GM19455 (cell line): Measurements from ENCODE around the gene SUCLG1.
"Not testable (repeated sequence)": the region's sequence is repeated elsewhere in the genome, so short reads cannot be mapped to it uniquely, and the experiment has no call there.

ENCODE experiments used
- ATAC-seq: cut with Tn5 transposase; IDR thresholded peaks from one replicate; pipeline ENCODE4 v1.9.1; 2021; ENCODE audit not compliant: unreplicated experiment

Gene SUCLG1

GRCh38 chr2:84424152-84424551 is 34.9 kb downstream of the SUCLG1 start:
- no peak for ATAC-seq

- ATAC-seq = no peak
Observed at GRCh38 chr2:84421791-84422190, 37.3 kb downstream of the SUCLG1 start.

- ATAC-seq = no peak
Observed at GRCh38 chr2:84421197-84421596, 37.9 kb downstream of the SUCLG1 start.

- no peak for ATAC-seq
Observed at GRCh38 chr2:84417453-84418145, 41.5 kb downstream of the SUCLG1 start.

- ATAC-seq = no peak
Observed at GRCh38 chr2:84409531-84409930, 49.5 kb downstream of the SUCLG1 start.

- ATAC-seq = not testable (repeated sequence)
Observed at GRCh38 chr2:84402111-84402510, 57.0 kb downstream of the SUCLG1 start.

GRCh38 chr2:84399839-84400238 is 59.2 kb downstream of the SUCLG1 start:
- not testable (repeated sequence) for ATAC-seq

GRCh38 chr2:84395820-84396219 is 63.3 kb downstream of the SUCLG1 start:
- no peak for ATAC-seq

GRCh38 chr2:84394628-84395027 is 64.5 kb downstream of the SUCLG1 start:
- no peak for ATAC-seq

- no peak for ATAC-seq
Observed at GRCh38 chr2:84393829-84394228, 65.3 kb downstream of the SUCLG1 start.

- ATAC-seq = no peak
Observed at GRCh38 chr2:84389794-84390193, 69.3 kb downstream of the SUCLG1 start.

GRCh38 chr2:84388921-84389490 is 70.1 kb downstream of the SUCLG1 start:
- no peak for ATAC-seq

- no peak for ATAC-seq
Observed at GRCh38 chr2:84388133-84388532, 70.9 kb downstream of the SUCLG1 start.

GRCh38 chr2:84386336-84387040 is 72.6 kb downstream of the SUCLG1 start:
- ATAC-seq = no peak

GRCh38 chr2:84383271-84383670 is 75.8 kb downstream of the SUCLG1 start:
- ATAC-seq = no peak

- no peak for ATAC-seq
Observed at GRCh38 chr2:84380875-84381274, 78.2 kb downstream of the SUCLG1 start.

GRCh38 chr2:84378960-84379359 is 80.1 kb downstream of the SUCLG1 start:
- no peak for ATAC-seq

GRCh38 chr2:84375020-84375419 is 84.1 kb downstream of the SUCLG1 start:
- ATAC-seq = no peak

- ATAC-seq = no peak
Observed at GRCh38 chr2:84373866-84374265, 85.2 kb downstream of the SUCLG1 start.
